Liver (tissue), 9 donors: Measurements from ENCODE around the gene LSMEM2. TPM values are rescaled to one million over a fixed set of nuclear protein-coding genes. Genes with fewer than 3 reads are reported as not detected.

Experiments
- DNase-seq: peaks from one replicate; pipeline ENCODE4 v3.0.0-alpha.2; 2017; ENCODE audit warnings: low spot score
- H3K27ac ChIP-seq, 2 donors: one replicate each; pipeline ENCODE4 v1.7.0; 2013; ENCODE audit warnings: inconsistent platforms in 2 of 2, low read length in 2 of 2, control low read depth in 1 of 2, low read depth in 1 of 2, mild to moderate bottlenecking in 1 of 2
- H3K27me3 ChIP-seq, 4 donors: one replicate each; pipeline versions ENCODE4 v1.6.1 to v1.7.0; 2013; ENCODE audit warnings: low read length in 3 of 4, inconsistent platforms in 1 of 4, mild to moderate bottlenecking in 1 of 4, moderate library complexity in 1 of 4; ENCODE audit not compliant: control insufficient read depth in 4 of 4, insufficient read depth in 4 of 4
- H3K36me3 ChIP-seq, 4 donors: one replicate each; pipeline versions ENCODE4 v1.6.1 to v1.7.0; 2013; ENCODE audit warnings: low read length in 3 of 4, mild to moderate bottlenecking in 3 of 4, low read depth in 1 of 4, moderate library complexity in 1 of 4; ENCODE audit not compliant: control insufficient read depth in 4 of 4, insufficient read depth in 3 of 4
- H3K4me1 ChIP-seq, 4 donors: one replicate each; pipeline versions ENCODE4 v1.6.1 to v1.7.0; 2013; ENCODE audit warnings: low read length in 3 of 4, mild to moderate bottlenecking in 3 of 4, moderate library complexity in 1 of 4; ENCODE audit not compliant: control insufficient read depth in 4 of 4, insufficient read depth in 4 of 4
- H3K4me3 ChIP-seq, 3 donors: one replicate each; pipeline versions ENCODE4 v1.6.1 to v1.7.0; 2013; ENCODE audit warnings: low read length in 3 of 3, control low read depth in 1 of 3, low read depth in 1 of 3, mild to moderate bottlenecking in 1 of 3
- H3K9ac ChIP-seq, 2 donors: one replicate each; pipeline ENCODE4 v1.7.0; 2013; ENCODE audit warnings: low read length in 2 of 2, mild to moderate bottlenecking in 2 of 2, moderate library complexity in 2 of 2, control low read depth in 1 of 2, low read depth in 1 of 2
- H3K9me3 ChIP-seq, 4 donors: one replicate each; pipeline versions ENCODE4 v1.6.1 to v1.7.0; 2013; ENCODE audit warnings: low read length in 3 of 4; ENCODE audit not compliant: control insufficient read depth in 4 of 4
- ATF3 ChIP-seq: IDR thresholded peaks from 2 replicates; pipeline ENCODE4 v1.6.1; 2016; ENCODE audit warnings: antibody characterized with exemption
- CTCF ChIP-seq: fragments of 150-350 bp; IDR thresholded peaks from 2 replicates; pipeline ENCODE4 v1.5.1; 2017; ENCODE audit warnings: improper control_type of control experiment, low read depth, low read length; ENCODE audit not compliant: missing input control
- EGR1 ChIP-seq, 2 donors: IDR thresholded peaks; 2 replicates each; pipeline ENCODE4 v1.6.1; 2016 to 2018; ENCODE audit warnings: antibody characterized with exemption in 2 of 2, low read depth in 2 of 2
- FOXA1 ChIP-seq: IDR thresholded peaks from 2 replicates; pipeline ENCODE4 v1.6.1; 2016; ENCODE audit warnings: antibody characterized with exemption
- FOXA2 ChIP-seq: IDR thresholded peaks from 2 replicates; pipeline ENCODE4 v1.6.1; 2016; ENCODE audit warnings: antibody characterized with exemption
- GABPA ChIP-seq, 2 donors: IDR thresholded peaks in 1 of 2; conservative IDR thresholded peaks in 1 of 2; 2 replicates each; pipeline ENCODE4 v1.6.1; 2016; ENCODE audit warnings: antibody characterized with exemption in 2 of 2, mild to moderate bottlenecking in 1 of 2, moderate library complexity in 1 of 2
- HNF4A ChIP-seq, 2 donors: conservative IDR thresholded peaks; 2 replicates each; pipeline ENCODE4 v1.6.1; 2016; ENCODE audit warnings: antibody characterized with exemption in 2 of 2, mild to moderate bottlenecking in 2 of 2
- HNF4G ChIP-seq: IDR thresholded peaks from 2 replicates; pipeline ENCODE4 v1.6.1; 2016; ENCODE audit warnings: antibody characterized with exemption
- JUND ChIP-seq, 2 donors: IDR thresholded peaks; 2 replicates each; pipeline ENCODE4 v1.6.1; 2016; ENCODE audit warnings: antibody characterized with exemption in 2 of 2
- MAX ChIP-seq: IDR thresholded peaks from 2 replicates; pipeline ENCODE4 v1.6.1; 2016; ENCODE audit warnings: antibody characterized with exemption
- NR2F2 ChIP-seq: IDR thresholded peaks from 2 replicates; pipeline ENCODE4 v1.6.1; 2016; ENCODE audit warnings: antibody characterized with exemption
- RAD21 ChIP-seq, 2 donors: IDR thresholded peaks; 2 replicates each; pipeline ENCODE4 v1.6.1; 2016; ENCODE audit warnings: antibody characterized with exemption in 2 of 2, mild to moderate bottlenecking in 2 of 2
- REST ChIP-seq: IDR thresholded peaks from 2 replicates; pipeline ENCODE4 v1.6.1; 2016; ENCODE audit warnings: antibody characterized with exemption, mild to moderate bottlenecking
- RXRA ChIP-seq, 2 donors: IDR thresholded peaks; 2 replicates each; pipeline ENCODE4 v1.6.1; 2017 to 2018; ENCODE audit warnings: antibody characterized with exemption in 2 of 2, mild to moderate bottlenecking in 1 of 2
- SP1 ChIP-seq: IDR thresholded peaks from 2 replicates; pipeline ENCODE4 v1.6.1; 2018; ENCODE audit warnings: antibody characterized with exemption, mild to moderate bottlenecking
- TAF1 ChIP-seq: conservative IDR thresholded peaks from 2 replicates; pipeline ENCODE4 v1.6.1; 2016; ENCODE audit warnings: antibody characterized with exemption, mild to moderate bottlenecking
- YY1 ChIP-seq: IDR thresholded peaks from 2 replicates; pipeline ENCODE4 v1.6.1; 2016; ENCODE audit warnings: antibody characterized with exemption, mild to moderate bottlenecking
- ZBTB33 ChIP-seq: IDR thresholded peaks from 2 replicates; pipeline ENCODE4 v1.6.1; 2016; ENCODE audit warnings: antibody characterized with exemption
- WGBS: extraction: QIAGEN DNeasy Blood & Tissue Kit; methylation state at CpG from one replicate; pipeline ENCODE4 v1.1.7; 2013; 5-methylcytosine and 5-hydroxymethylcytosine counted together
- polyA plus RNA-seq, 2 donors: library from polyadenylated mRNA; stranded (reverse) in 1 of 2; unstranded in 1 of 2; fragments of 200-250 nt in 1 of 2; fragments of >200 nt in 1 of 2; fragmentation: Nextera tagmentation in 1 of 2; extraction: Ambion mirVana in 1 of 2; gene quantifications; one replicate each; pipeline versions ENCODE4 v1.2.1 to v1.2.3, GENCODE V29; 2013 to 2015
- total RNA-seq, 2 donors: library from RNA; depleted of rRNA; stranded (reverse); fragments of >200 nt; gene quantifications; one replicate each; pipeline ENCODE4 v1.2.3, GENCODE V29; 2014
- donor health status: healthy.
- donor health status: healthy.
- donor health status: healthy.
- donor health status: healthy.
- donor health status: healthy.

Gene LSMEM2
- total and polyA plus RNA-seq, 4 donors = 0.03 to 0.08 TPM; not detected in 2

- Histone ChIP-seq H3K4me3 (peak overlapping the region; percentile 70 to 83 (median 80)), H3K36me3 (no peaks in the 10 kb centered on the region), H3K27me3 (no peaks in the 10 kb centered on the region), H3K4me1 (peaks cover 17 to 50% (median 38%) of the 10 kb centered on the region in 4 donors), H3K9ac (peak overlapping the region; percentile 77 to 86), H3K27ac (peak overlapping the region; percentile 89 to 91), H3K9me3 (no peaks in the 10 kb centered on the region)
- 7% methylated on average over 13 of the region's 13 CpGs for WGBS
- TF ChIP-seq RXRA (IDR thresholded peaks at IDR 0.05) = no peak
- TF ChIP-seq NR2F2 = no peak
- TF ChIP-seq HNF4A (conservative IDR thresholded peaks at IDR 0.05) = no peak
- TF ChIP-seq FOXA1 = no peak
- no peak for TF ChIP-seq JUND (IDR thresholded peaks at IDR 0.05)
- TF ChIP-seq TAF1 = no peak
- TF ChIP-seq GABPA (IDR thresholded peaks at IDR 0.05 in 1 of 2, conservative IDR thresholded peaks at IDR 0.05 in 1 of 2) = no peak
- TF ChIP-seq RAD21 (IDR thresholded peaks at IDR 0.05) = no peak
- no peak for TF ChIP-seq EGR1 (IDR thresholded peaks at IDR 0.05; ENCODE audit: low read depth in 2 of 2)
- TF ChIP-seq REST = no peak
- no peak for TF ChIP-seq FOXA2
- no peak for TF ChIP-seq HNF4G
- TF ChIP-seq CTCF = no peak
- no peak for TF ChIP-seq SP1
- no peak for TF ChIP-seq ZBTB33
- no peak for TF ChIP-seq ATF3
- no peak for TF ChIP-seq MAX
- TF ChIP-seq YY1 = no peak
- no peak for DNase-seq
Measured at GRCh38 chr3:50236484-50237132, 42.3 kb upstream of the LSMEM2 start.
